Kidney (tissue), 14 donors: ENCODE data around the gene RAE1. TPM values are rescaled to one million over a fixed set of nuclear protein-coding genes. Genes with fewer than 3 reads are reported as not detected.
"Not testable (repeated sequence)": the region's sequence is repeated elsewhere in the genome, so short reads cannot be mapped to it uniquely, and the experiment has no call there.

Experiments
- DNase-seq, 5 donors: peaks; one replicate each; pipeline ENCODE4 v3.0.0-alpha.2; 2013 to 2020
- FAIRE-seq: peaks from 2 replicates; lab custom pipeline; 2012; peaks lifted over from hg19 to GRCh38; lab: Jason Lieb, UNC
- H3K27ac ChIP-seq, 2 donors: one replicate each; pipeline ENCODE4 v1.7.0; 2013; ENCODE audit warnings: low read depth in 2 of 2, low read length in 2 of 2, inconsistent platforms in 1 of 2
- H3K27me3 ChIP-seq: one replicate; pipeline ENCODE4 v1.7.1; 2013; ENCODE audit warnings: low read length, inconsistent platforms; ENCODE audit not compliant: control insufficient read depth, insufficient read depth
- H3K36me3 ChIP-seq, 3 donors: one replicate each; pipeline versions ENCODE4 v1.7.0 to v1.7.1; 2013; ENCODE audit warnings: low read length in 3 of 3, control low read depth in 1 of 3, inconsistent platforms in 1 of 3; ENCODE audit not compliant: insufficient read depth in 3 of 3, control insufficient read depth in 2 of 3
- H3K4me1 ChIP-seq, 3 donors: one replicate each; pipeline versions ENCODE4 v1.7.0 to v1.7.1; 2013; ENCODE audit warnings: low read length in 3 of 3, inconsistent platforms in 1 of 3, low read depth in 1 of 3; ENCODE audit not compliant: control insufficient read depth in 2 of 3, insufficient read depth in 2 of 3
- H3K4me3 ChIP-seq, 3 donors: one replicate each; pipeline versions ENCODE4 v1.7.0 to v1.8.1; 2013; ENCODE audit warnings: low read length in 3 of 3, control low read depth in 1 of 3, inconsistent platforms in 1 of 3
- H3K9ac ChIP-seq, 3 donors: one replicate each; pipeline versions ENCODE4 v1.7.0 to v1.7.1; 2013; ENCODE audit warnings: low read length in 3 of 3, control low read depth in 1 of 3, inconsistent platforms in 1 of 3
- H3K9me3 ChIP-seq, 3 donors: one replicate each; pipeline versions ENCODE4 v1.7.0 to v1.7.1; 2013; ENCODE audit warnings: low read length in 3 of 3, control low read depth in 1 of 3, inconsistent platforms in 1 of 3; ENCODE audit not compliant: control insufficient read depth in 2 of 3, insufficient read depth in 1 of 3
- CTCF ChIP-seq: IDR thresholded peaks from 3 replicates; pipeline ENCODE4 v1.5.1; 2012; ENCODE audit warnings: mild to moderate bottlenecking, moderate library complexity, borderline replicate concordance; ENCODE audit not compliant: insufficient read depth; ENCODE audit errors: extremely low read depth
- intact Hi-C: fragments of 100-400 bp; cut with DNase I; formaldehyde crosslinking; loops from one replicate; pipeline ENCODE4 v1.11.1; 2022
- polyA plus RNA-seq: library from polyadenylated mRNA; stranded (reverse); fragments of 350-450 nt; fragmentation: Illumina TruSeq; extraction: RNeasy Lipid Tissue Mini Kit (QIAGEN cat#74804); gene quantifications from one replicate; pipeline ENCODE4 v1.2.3, GENCODE V29; 2014; ENCODE audit warnings: low read depth, low replicate concordance; ENCODE audit not compliant: insufficient read depth
- total RNA-seq: library from RNA; stranded (reverse); fragmentation: NEBNext Ultra II Directional; extraction: Animal tissue kit (Norgen Biotek cat#: 25700); gene quantifications from one replicate; pipeline ENCODE4 v1.2.1, GENCODE V29; 2021
- donor health status: control.
- donor health status: control.
- donor health status: control.
- donor health status: control.
- donor health status: control.
- donor health status: DM: yes; HTN: yes; CAD: no.
- donor health status: Normal renal cell carcinoma (clear cell type).

Gene RAE1
- total and polyA plus RNA-seq, 2 donors from 2014 or later, result 19.5 to 26.3 TPM

- no peak for TF ChIP-seq CTCF
- Histone ChIP-seq H3K27ac (no peak overlapping the region), H3K27me3 (no peaks in the 10 kb centered on the region), H3K4me1 (peaks cover 0 to 7% (median 4%) of the 10 kb centered on the region in 3 donors), H3K36me3 (no peaks in the 10 kb centered on the region), H3K9me3 (no peaks in the 10 kb centered on the region), H3K9ac (no peak overlapping the region), H3K4me3 (no peak overlapping the region)
- DNase-seq, result no peak
- intact Hi-C loops, result loop anchor here (5.0 kb wide), 1 partner anchor 255 kb away; no protein-coding TSS in a partner anchor
- no peak for FAIRE-seq
Measured at GRCh38 chr20:57347393-57347792, 3.7 kb upstream of the RAE1 start.

GRCh38 chr20:57348200-57348921 is 2.7 kb upstream of the RAE1 start:
- not testable (repeated sequence) for H3K27ac ChIP-seq, H3K27me3 ChIP-seq, H3K4me3 ChIP-seq, H3K36me3 ChIP-seq, H3K9me3 ChIP-seq, H3K9ac ChIP-seq, H3K4me1 ChIP-seq, FAIRE-seq
- peak in 1 of 5 donors; percentile 47 for DNase-seq
- intact Hi-C loops, result loop anchor here (5.0 kb wide), 1 partner anchor 256 kb away; no protein-coding TSS in a partner anchor

GRCh38 chr20:57348922-57349574 is 2.0 kb upstream of the RAE1 start:
- not testable (repeated sequence) for H3K4me1 ChIP-seq, H3K36me3 ChIP-seq, H3K9ac ChIP-seq, H3K27me3 ChIP-seq, H3K9me3 ChIP-seq, H3K4me3 ChIP-seq, FAIRE-seq, H3K27ac ChIP-seq, DNase-seq
- intact Hi-C loops, result loop anchor here (5.0 kb wide), 1 partner anchor 257 kb away; no protein-coding TSS in a partner anchor

- no peak for TF ChIP-seq CTCF
- Histone ChIP-seq H3K27me3 (no peaks in the 10 kb centered on the region), H3K9ac (no peak overlapping the region), H3K36me3 (peaks cover 5 to 13% (median 10%) of the 10 kb centered on the region in 3 donors), H3K4me1 (peaks cover 0 to 7% (median 4%) of the 10 kb centered on the region in 3 donors), H3K4me3 (no peak overlapping the region), H3K27ac (no peak overlapping the region), H3K9me3 (no peaks in the 10 kb centered on the region)
- intact Hi-C loops, result no loop called here
- FAIRE-seq, result no peak
- DNase-seq, result peak in 2 of 5 donors; percentile 53 to 70
Measured at GRCh38 chr20:57350081-57350710, 859 bp upstream of the RAE1 start.

GRCh38 chr20:57350726-57351041 is 371 bp upstream of the RAE1 start:
- intact Hi-C loops, H3K9me3 ChIP-seq, H3K4me1 ChIP-seq, FAIRE-seq, H3K27me3 ChIP-seq, DNase-seq: not testable (repeated sequence)
- Histone ChIP-seq H3K9ac (peak overlapping the region in 1 of 3 donors; percentile 96), H3K36me3 (peaks cover 6 to 17% (median 11%) of the 10 kb centered on the region in 3 donors), H3K27ac (peak overlapping the region in 1 of 2 donors; percentile 84), H3K4me3 (peak overlapping the region; percentile 90 to 96 (median 96))
